Measurements from ENCODE around the gene PEX10.

The PEX10 gene

DNA sequence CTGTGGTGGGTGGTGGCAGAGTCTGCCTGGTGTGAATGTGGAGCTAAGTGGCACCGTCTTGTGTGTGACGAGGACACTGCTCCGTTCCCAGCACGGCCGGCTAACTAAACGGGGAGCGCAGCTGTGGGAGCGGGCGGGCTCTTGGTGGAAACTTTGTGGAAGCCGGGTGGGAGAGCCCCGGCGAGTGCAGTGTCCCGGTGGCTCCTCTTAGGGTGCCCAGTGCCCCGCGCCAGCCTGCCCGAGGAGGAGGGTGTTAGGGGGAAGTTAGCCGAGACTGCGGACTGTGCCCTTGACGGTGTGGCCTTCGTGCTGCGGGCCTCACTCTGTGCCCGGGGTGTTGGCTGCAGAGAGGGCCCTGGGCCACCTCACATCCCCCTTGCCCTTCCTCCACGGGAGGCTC, 9.9 kb downstream of the PEX10 start:
- H3K4me3 ChIP-seq (ENCODE audit: low read depth, low read length): no peak overlapping the region
- no peak for DNase-seq (ENCODE audit: low read depth)
- TF ChIP-seq, protein P1, sequence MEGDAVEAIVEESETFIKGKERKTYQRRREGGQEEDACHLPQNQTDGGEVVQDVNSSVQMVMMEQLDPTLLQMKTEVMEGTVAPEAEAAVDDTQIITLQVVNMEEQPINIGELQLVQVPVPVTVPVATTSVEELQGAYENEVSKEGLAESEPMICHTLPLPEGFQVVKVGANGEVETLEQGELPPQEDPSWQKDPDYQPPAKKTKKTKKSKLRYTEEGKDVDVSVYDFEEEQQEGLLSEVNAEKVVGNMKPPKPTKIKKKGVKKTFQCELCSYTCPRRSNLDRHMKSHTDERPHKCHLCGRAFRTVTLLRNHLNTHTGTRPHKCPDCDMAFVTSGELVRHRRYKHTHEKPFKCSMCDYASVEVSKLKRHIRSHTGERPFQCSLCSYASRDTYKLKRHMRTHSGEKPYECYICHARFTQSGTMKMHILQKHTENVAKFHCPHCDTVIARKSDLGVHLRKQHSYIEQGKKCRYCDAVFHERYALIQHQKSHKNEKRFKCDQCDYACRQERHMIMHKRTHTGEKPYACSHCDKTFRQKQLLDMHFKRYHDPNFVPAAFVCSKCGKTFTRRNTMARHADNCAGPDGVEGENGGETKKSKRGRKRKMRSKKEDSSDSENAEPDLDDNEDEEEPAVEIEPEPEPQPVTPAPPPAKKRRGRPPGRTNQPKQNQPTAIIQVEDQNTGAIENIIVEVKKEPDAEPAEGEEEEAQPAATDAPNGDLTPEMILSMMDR (IDR thresholded peaks at IDR 0.05; ENCODE audit: insufficient read depth, low read depth, low read length, missing control alignments): no peak

DNA sequence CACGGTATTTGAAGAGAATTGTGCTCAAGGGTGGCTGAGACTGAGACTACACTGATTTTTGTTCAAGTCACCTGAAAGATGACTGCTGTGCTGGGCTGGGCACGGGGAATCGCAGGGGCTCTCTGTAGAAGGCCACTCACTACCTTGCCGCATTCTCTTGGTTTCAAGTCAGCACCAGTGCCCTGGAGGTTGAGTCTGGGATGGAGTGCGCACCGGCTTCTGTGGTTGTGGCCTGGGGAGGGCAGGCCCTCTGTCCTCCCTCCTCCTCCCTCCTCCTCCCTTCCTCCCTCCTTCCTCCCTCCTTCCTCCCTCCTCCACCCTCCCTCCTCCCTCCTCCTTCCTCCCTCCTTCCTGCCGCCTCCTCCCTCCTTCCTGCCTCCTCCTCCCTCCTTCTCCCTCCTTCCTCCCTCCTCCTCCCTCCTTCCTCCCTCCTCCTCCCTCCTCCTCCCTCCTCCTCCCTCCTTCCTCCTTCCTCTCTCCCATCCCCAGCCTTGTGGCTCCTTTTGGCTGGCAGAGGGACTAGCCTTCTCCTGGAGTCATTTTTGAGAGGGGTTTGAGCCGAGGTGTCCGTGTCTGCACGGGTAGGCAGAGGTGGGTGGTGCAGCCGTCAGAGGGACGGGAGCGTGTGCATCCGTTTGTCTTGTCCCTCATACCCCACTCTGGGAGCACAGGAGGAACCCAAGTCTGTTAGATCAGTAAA, 11.3 kb downstream of the PEX10 start:
- TF ChIP-seq, protein P1 (IDR thresholded peaks at IDR 0.05; ENCODE audit: insufficient read depth, low read depth, low read length, missing control alignments): no peak
- DNase-seq (ENCODE audit: low read depth): no peak
- no peak overlapping the region for H3K4me3 ChIP-seq (ENCODE audit: low read depth, low read length)

DNA sequence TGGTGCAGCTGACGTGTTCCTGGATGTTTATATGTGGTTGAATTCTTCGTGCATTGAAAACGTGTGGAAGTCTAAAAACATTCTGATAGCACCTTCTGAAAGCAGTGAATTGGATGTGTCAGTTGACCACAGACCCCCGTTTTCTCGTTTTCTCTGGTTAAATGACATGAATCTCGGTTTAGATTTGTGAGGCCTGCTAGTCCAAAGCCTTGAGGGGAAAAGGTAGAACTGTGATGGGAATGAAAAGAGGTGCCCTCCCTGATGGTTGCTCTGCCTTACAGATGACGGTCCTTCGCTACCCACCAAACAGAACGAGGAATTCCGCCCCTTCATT, 11.8 kb downstream of the PEX10 start:
- DNase-seq (ENCODE audit: low read depth): no peak
- H3K4me3 ChIP-seq (ENCODE audit: low read depth, low read length): no peak overlapping the region
- TF ChIP-seq, protein P1 (IDR thresholded peaks at IDR 0.05; ENCODE audit: insufficient read depth, low read depth, low read length, missing control alignments): no peak

DNA sequence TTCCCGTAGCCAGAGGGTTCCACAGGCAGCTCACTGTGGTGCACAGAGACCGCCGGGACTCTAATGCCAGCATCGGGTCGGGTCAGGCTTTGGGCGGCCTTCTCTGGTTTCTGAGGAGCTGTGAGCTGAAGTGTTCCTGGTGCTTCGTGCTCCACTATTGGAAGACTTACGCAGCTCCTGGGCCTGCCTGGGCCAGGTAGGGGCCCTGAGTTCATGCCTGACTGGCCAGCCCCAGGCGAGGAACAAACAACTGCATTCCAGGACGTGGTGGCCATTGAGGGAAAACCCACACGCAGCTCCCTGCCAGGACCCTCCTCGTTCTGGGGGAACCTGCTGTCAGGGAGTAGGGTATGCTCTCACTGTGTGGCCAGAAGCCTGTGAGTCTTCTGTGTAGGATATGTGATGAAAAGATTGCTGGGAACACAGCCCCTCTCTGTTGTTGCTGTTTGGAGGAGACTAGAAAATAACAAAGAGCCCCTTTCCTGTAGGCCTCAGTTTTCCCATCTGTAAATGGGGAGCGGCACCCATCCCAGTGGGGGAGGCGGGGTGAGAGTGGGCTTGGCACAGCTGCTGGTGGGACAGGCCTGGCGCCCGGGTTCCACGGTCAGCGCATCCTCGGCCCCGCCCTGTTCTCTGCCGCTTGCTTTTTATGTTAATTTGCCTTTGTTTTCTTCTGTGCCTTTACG, 12.3 kb downstream of the PEX10 start:
- no peak for DNase-seq (ENCODE audit: low read depth)
- TF ChIP-seq, protein P1 (IDR thresholded peaks at IDR 0.05; ENCODE audit: insufficient read depth, low read depth, low read length, missing control alignments): no peak
- no peak overlapping the region for H3K4me3 ChIP-seq (ENCODE audit: low read depth, low read length)

DNA sequence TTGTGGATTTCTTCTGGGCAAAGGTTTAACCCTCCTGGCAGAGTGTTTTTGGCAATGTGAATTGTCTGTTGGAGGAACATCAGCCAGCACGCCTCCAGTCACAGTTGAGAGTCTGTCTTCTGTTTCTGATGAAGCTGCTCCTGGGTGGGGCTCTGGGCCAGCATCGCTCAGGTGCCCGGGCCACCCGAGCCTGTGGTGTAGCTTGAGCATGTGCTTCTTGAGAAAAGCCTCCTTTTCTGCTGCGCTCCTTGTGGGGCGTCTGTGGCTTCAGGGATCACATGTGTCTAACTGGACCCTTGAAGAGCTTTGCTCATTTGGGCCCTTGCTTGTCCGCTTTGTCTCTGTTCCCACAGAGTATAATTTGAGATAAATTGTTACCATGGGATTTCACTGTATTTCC, 13.5 kb downstream of the PEX10 start:
- DNase-seq (ENCODE audit: low read depth): no peak
- TF ChIP-seq, protein P1 (IDR thresholded peaks at IDR 0.05; ENCODE audit: insufficient read depth, low read depth, low read length, missing control alignments): no peak
- no peak overlapping the region for H3K4me3 ChIP-seq (ENCODE audit: low read depth, low read length)

DNA sequence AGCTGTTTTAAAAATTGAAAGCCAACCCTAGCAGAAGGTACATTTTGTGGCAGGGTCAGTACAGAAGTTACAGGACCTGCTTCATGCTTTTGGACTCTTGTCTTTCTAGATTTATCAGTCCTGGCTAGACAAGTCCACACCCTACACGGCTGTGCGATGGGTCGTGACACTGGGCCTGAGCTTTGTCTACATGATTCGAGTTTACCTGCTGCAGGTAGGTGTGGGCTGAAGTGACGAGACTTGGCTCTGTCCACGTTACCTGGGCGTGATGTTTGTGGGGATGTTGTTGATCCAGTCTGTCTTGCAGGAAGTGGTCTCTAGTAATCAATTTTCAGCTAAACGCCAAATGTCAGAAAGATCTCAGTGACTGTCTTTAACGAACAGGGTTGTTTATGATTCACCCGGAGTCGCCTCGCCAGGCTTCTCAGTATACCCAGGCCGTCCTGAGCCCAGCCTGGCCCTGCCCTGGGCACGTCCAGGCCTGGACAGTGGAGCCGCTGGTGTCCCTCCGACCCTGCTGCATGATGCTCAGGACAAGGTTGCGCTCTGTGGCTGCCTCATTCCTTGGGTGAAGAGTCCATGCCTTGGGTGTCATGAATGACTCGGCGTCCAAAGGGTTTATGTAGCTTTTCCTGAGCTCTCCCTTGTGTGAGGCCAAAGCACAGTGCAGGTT, 15.2 kb downstream of the PEX10 start:
- TF ChIP-seq, protein P1 (IDR thresholded peaks at IDR 0.05; ENCODE audit: insufficient read depth, low read depth, low read length, missing control alignments): no peak
- no peak for DNase-seq (ENCODE audit: low read depth)
- H3K4me3 ChIP-seq (ENCODE audit: low read depth, low read length): no peak overlapping the region

Measured in GM12865 (cell line).